Prostate gland (tissue), 2 donors: ENCODE measurements around the gene DHCR7.

Experiments
- CTCF ChIP-seq, 4 experiments: fragments of 200-600 bp in 2 of 4; fragments of 450-650 bp in 2 of 4; sonication (generic) in 2 of 4; IDR thresholded peaks; 1 replicate in 3 of 4; 2 replicates in 1 of 4; pipeline ENCODE4 v1.5.1; 2016 to 2019; ENCODE audit warnings: antibody characterized with exemption in 4 of 4, mild to moderate bottlenecking in 2 of 4, moderate library complexity in 2 of 4
- POLR2A ChIP-seq: fragments of 450-650 bp; IDR thresholded peaks from one replicate; pipeline ENCODE4 v1.6.1; 2016; ENCODE audit warnings: antibody characterized with exemption, mild to moderate bottlenecking
- POLR2AphosphoS5 ChIP-seq: sonication (generic); formaldehyde crosslinking; IDR thresholded peaks from one replicate; pipeline ENCODE4 v1.6.1; 2017; ENCODE audit warnings: antibody characterized with exemption

- TF ChIP-seq CTCF (IDR thresholded peaks at IDR 0.05), result no peak
- TF ChIP-seq POLR2AphosphoS5, result no peak
- TF ChIP-seq POLR2A, result no peak
These were observed 8.6 kb upstream of the DHCR7 start for GRCh38 chr11:71456831-71457230.
